Activated naive CD4-positive, alpha-beta T cell treated with Interleukin-2 at 50 U/mL for 16 hours (primary cell): ENCODE measurements around the gene S100A13.
A peak's percentile ranks its signal among the peaks of the same experiment; 100 is the strongest.

Experiments
- DNase-seq: peaks from one replicate; pipeline ENCODE4 v3.0.0-alpha.2; 2020

The S100A13 gene

GRCh38 chr1:153624965-153625611 lies 2.2 kb downstream of the S100A13 start:
- DNase-seq: no peak

DNA sequence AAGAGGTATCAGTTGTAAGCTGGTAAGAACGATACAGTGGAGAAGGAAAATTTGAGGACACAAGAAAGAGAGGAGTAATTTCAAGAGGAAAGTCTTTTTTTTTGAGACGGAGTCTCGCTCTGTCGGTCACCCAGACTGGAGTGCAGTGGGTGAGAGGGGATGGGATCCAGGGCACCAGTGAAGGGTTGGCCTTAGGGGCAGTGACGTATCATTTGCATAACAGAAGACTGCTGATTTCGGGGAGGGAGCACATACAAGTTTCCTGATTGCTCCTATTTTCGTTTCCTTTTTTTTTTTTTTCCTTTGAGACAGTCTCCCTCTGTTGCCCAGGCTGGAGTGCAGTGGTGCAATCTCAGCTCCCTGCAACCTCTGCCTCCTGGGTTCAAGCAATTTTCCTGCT lies 4.2 kb downstream of the S100A13 start:
- no peak for DNase-seq

GRCh38 chr1:153619171-153619570 lies 8.1 kb downstream of the S100A13 start:
- no peak for DNase-seq

GRCh38 chr1:153617663-153618062 lies 9.6 kb downstream of the S100A13 start:
- peak; percentile 72 for DNase-seq

GRCh38 chr1:153616917-153617311 lies 10.4 kb downstream of the S100A13 start:
- DNase-seq: no peak

- DNase-seq: no peak
Observed at GRCh38 chr1:153616144-153616916, 11.0 kb downstream of the S100A13 start, which contains the start of gene S100A14. TSS of gene S100A14 (minus strand) at chr1:153616325. CDS start at chr1:153615858, 467 bp downstream.

GRCh38 chr1:153615406-153615805 lies 11.9 kb downstream of the S100A13 start:
- no peak for DNase-seq

- no peak for DNase-seq
Observed at GRCh38 chr1:153614906-153615305, 12.4 kb downstream of the S100A13 start.

DNA sequence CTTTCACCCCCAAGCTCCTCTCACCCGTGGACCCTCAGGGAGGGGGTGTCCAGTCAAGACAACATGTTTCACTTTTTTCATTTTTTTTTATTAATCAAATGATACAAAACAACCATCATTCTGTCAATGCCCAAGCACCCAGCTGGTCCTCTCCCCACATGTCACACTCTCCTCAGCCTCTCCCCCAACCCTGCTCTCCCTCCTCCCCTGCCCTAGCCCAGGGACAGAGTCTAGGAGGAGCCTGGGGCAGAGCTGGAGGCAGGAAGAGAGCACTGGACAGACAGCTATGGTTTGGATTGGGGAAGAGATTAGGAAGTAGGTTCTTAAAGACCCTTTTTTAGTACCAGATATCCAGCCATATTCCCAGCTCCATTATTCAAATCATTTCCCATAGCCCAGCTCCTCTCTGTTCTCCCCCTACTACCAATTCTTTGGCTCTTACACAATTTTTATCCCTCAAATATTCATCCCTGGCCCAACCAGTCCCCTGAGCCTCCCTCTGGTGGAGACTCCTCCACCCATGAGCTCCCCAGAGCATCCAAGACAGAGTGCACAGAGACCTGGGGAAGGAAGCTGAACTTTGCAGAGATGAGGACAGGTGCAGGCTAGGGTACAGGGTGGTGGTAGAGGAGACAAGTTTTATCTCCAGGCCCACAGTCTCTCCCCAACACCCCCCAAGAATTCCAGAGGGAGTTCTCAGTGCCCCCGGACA lies 13.0 kb downstream of the S100A13 start:
- DNase-seq: no peak

GRCh38 chr1:153613406-153613805 lies 13.9 kb downstream of the S100A13 start:
- no peak for DNase-seq

GRCh38 chr1:153612755-153613331 lies 14.5 kb downstream of the S100A13 start, which contains the start of gene S100A16:
TSS of gene S100A16 (minus strand) at chr1:153613137. CDS start at chr1:153608151, 4,986 bp downstream.
- DNase-seq: no peak

DNA sequence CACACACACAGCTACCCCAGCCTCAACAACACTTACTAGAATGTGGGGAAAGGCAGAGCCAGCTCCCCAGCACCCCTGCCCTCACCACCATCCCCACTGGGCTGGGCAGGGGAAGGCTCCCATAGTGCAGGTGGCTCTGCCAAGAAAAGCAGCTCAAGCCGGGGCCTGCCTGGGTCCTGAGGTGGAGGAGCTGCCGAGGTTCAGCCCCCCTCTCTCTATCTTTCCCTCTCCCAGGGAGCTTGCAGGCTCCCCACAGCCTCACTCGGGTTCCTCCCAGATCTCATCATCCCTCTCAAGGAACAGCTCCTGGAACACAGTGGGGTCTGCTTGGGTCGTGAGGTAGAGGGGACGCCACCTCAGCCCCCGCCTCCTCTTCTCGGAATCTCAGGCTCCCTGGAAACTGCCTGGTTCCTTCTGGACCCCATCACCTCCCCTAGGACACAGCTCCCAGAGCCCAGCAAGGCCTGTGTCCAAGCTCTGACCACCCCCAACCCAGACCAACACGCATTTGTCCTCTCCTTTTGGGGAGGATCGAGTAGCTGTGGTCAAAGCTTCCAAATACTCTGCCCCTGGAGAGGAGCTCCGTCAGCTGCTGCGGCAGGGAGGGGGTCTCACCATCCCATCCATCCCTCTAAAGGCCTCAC lies 15.1 kb downstream of the S100A13 start:
- no peak for DNase-seq

DNA sequence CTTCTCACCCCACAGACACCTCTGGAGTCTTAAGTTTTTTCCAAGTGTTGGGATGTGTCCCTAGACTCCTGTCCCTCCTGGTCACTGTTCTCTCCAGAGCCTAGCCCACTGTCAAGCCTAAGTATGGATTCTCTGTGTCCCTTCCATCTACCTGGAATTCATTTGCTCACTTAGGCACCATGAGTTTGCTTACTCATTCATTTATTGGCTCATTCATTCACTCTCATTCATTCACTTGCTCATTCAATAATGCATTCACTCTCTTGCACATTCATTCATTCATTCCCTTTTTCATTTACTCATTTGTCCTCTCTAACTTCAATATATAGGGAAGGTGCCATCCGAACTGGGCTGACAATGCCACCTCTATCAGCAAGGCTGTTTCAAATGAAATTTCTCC lies 15.9 kb downstream of the S100A13 start:
- no peak for DNase-seq

- no peak for DNase-seq
Observed at GRCh38 chr1:153610811-153611301, 16.4 kb downstream of the S100A13 start.

DNA sequence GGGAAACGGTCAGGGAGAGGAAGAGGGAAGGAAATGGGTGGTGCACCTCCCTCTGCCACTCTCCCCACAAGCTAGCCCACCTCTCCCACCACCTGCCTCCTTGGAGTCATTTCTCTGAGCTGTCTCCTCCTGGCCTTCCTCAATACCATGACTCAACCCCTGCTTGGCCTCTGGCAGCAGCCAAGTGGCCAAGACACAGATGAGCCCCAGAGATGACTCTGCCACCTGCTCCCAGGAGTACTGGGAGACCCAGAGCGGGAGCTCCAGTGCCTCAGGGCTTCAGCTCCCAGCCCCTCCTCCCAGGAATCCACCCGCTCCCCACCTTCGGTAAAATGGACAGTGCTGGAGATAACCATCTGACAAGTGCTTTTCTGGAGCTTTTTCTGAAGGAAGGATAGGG lies 17.0 kb downstream of the S100A13 start:
- DNase-seq: no peak

- no peak for DNase-seq
Observed at GRCh38 chr1:153609585-153609907, 17.8 kb downstream of the S100A13 start.

DNA sequence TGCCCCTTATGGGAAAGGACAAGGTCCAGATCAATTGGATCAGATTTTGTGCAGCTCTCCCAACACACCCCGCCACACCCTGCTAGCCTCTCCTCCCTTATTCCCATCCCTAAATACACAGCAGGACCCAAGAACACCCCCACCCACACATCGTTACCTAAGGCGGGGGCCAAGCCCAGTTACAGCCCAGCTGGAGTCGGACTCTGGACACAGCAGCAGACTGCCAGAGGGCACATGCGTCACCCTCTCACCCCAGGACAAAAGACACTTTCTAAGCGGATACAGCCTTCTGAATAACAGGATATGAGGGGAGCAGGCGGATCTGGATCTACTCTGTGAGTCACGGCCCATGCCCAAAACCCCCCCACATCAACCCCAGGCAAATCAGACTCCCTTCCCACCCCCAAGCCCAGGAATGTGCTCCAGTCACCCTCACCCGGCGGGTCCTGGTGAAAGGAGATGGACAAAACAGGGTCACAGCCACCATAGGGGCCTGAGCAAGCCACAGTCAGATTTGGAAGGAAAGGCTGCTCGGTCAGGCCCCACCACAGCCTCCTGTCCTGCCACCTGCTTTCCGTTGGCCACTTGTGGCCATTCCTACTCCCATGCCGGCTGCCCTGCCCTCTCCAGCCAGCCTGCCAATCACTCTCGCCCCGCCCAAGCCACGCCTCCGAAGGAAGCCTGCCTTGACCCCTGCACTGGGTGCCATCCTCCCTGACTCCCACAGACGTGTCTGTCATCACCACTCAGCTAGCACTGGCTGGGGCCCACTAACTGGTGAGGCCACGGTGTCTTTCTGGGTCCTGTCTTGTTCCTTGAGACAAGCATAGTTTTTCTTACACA lies 18.3 kb downstream of the S100A13 start:
- no peak for DNase-seq

DNA sequence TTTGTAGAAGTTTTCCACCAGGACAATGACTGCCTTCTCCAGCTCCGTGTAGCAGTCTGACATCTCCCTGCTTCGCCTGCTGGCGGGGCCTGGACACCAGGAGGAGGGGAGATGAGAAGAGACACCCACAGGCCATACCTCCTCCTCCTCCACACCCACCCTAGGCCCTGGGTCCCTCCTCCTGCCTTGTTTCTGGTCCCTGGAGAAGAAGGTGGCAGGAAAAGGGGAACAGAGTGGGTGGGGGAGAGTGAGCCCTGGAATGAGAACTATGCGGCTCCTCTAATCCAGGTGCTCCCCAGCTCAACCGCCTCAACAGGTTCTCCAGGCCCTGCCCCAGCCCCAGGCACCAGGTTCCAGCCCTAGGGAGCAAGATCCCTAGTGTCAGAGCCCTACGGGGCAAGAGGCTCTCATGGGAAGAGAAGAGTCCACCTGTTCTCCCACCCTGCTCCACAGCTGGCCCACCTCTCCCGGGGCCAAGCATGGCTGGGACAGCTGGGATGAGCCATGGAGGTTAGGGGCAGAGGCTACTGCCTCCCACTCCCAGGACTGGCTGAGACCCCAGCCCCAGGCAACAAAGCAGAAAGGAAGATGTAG lies 19.1 kb downstream of the S100A13 start:
- no peak for DNase-seq

GRCh38 chr1:153607381-153607780 lies 19.9 kb downstream of the S100A13 start:
- no peak for DNase-seq

- no peak for DNase-seq
Observed at GRCh38 chr1:153606194-153606593, 21.1 kb downstream of the S100A13 start.

DNA sequence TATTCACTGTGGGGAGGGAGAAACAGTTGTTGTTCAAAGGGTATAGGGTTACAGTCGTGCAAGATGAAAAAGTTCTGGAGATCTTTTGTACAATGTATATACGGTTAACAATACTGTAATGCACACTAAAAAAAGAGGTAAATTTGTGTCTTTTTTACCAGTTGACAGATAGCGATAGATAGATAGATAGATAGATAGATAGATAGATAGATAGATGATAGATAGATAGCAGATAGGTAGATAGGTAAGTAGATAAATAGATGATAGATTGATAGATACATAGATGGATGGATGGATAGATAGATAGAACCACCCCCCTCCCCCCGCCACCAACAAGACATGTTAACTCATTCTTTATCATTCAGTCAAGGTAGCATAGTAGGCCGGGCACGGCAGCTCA lies 24.6 kb downstream of the S100A13 start:
- no peak for DNase-seq
